OCI-LY7 (cell line): ENCODE measurements around the gene IMPACT. TPM values are rescaled to one million over a fixed set of nuclear protein-coding genes. Genes with fewer than 3 reads are reported as not detected.

Experiments
- BruUV-seq: library from RNA; stranded (reverse); fragments of 400-500 nt; replicated peaks from 2 replicates; lab custom pipeline; 2021; lab: Mats Ljungman, UMichigan
- CTCF ChIA-PET: fragments of 300-600 bp; sonication (Branson Sonifier 250); formaldehyde crosslinking; loops from one replicate; lab custom pipeline; 2022; ENCODE audit warnings: antibody characterized with exemption; ENCODE audit not compliant: unreplicated experiment; lab: Charles Lee
- POLR2A ChIA-PET: fragments of 300-600 bp; sonication (Branson Sonifier 250); formaldehyde crosslinking; loops from one replicate; lab custom pipeline; 2022; ENCODE audit warnings: antibody characterized with exemption; lab: Charles Lee
- DNase-seq: peaks from one replicate; pipeline ENCODE4 v3.0.0-alpha.2; 2015; ENCODE audit warnings: low spot score
- H2AFZ ChIP-seq: fragments of 200-600 bp; sonication (generic), shearing (Covaris generic); 2 replicates; pipeline ENCODE4 v1.6.1; 2014; ENCODE audit warnings: mild to moderate bottlenecking, antibody characterized with exemption, low read length, moderate library complexity
- H3K27ac ChIP-seq: fragments of 200-600 bp; sonication (generic); 2 replicates; pipeline ENCODE4 v1.5.1; 2014; ENCODE audit warnings: mixed run types, low read depth, mild to moderate bottlenecking, moderate library complexity, low read length, inconsistent platforms; ENCODE audit not compliant: poor library complexity, severe bottlenecking
- H3K36me3 ChIP-seq: fragments of 200-600 bp; sonication (generic); 2 replicates; pipeline ENCODE4 v1.6.1; 2014; ENCODE audit warnings: mild to moderate bottlenecking, antibody characterized with exemption, low read length, moderate library complexity, mixed read lengths; ENCODE audit not compliant: insufficient read depth
- H3K4me1 ChIP-seq: fragments of 200-600 bp; sonication (generic); 2 replicates; pipeline ENCODE4 v1.5.1; 2014; ENCODE audit warnings: mild to moderate bottlenecking, low read length; ENCODE audit not compliant: insufficient read depth, poor library complexity, severe bottlenecking
- H3K4me2 ChIP-seq: fragments of 200-600 bp; sonication (generic); 2 replicates; pipeline ENCODE4 v1.6.1; 2014; ENCODE audit warnings: mild to moderate bottlenecking, low read length
- H3K4me3 ChIP-seq: fragments of 200-600 bp; sonication (generic); 2 replicates; pipeline ENCODE4 v1.5.1; 2014; ENCODE audit warnings: mild to moderate bottlenecking, low read depth, low read length; ENCODE audit not compliant: poor library complexity, severe bottlenecking
- H3K79me2 ChIP-seq: fragments of 200-600 bp; sonication (generic); 2 replicates; pipeline ENCODE4 v1.6.1; 2016; ENCODE audit warnings: low read depth, mild to moderate bottlenecking, low read length, moderate library complexity, mixed read lengths; ENCODE audit not compliant: insufficient read depth
- H3K9me2 ChIP-seq: fragments of 200-600 bp; sonication (generic); 2 replicates; pipeline ENCODE4 v1.6.1; 2016; ENCODE audit warnings: mild to moderate bottlenecking, low read length, mixed read lengths; ENCODE audit not compliant: insufficient read depth
- H3K9me3 ChIP-seq: fragments of 200-600 bp; sonication (generic); 2 replicates; pipeline ENCODE4 v1.6.1; 2014; ENCODE audit warnings: mild to moderate bottlenecking, mixed run types, low read length, mixed read lengths
- H4K20me1 ChIP-seq: fragments of 200-600 bp; sonication (generic); 2 replicates; pipeline ENCODE4 v1.6.1; 2014; ENCODE audit warnings: mild to moderate bottlenecking, antibody characterized with exemption, low read length, moderate library complexity, mixed read lengths; ENCODE audit not compliant: insufficient read depth
- CTCF ChIP-seq: fragments of 200-600 bp; sonication (generic); conservative IDR thresholded peaks from 2 replicates; pipeline ENCODE4 v1.5.1; 2014; ENCODE audit warnings: mild to moderate bottlenecking, antibody characterized with exemption, low read length, moderate library complexity, mixed read lengths
- EZH2phosphoT487 ChIP-seq: fragments of 200-600 bp; sonication (generic); IDR thresholded peaks from 2 replicates; pipeline ENCODE4 v1.6.1; 2018; ENCODE audit warnings: low read depth, borderline replicate concordance, mild to moderate bottlenecking, mixed run types, antibody characterized with exemption, low read length, moderate library complexity, mixed read lengths
- intact Hi-C: fragments of 100-400 bp; cut with micrococcal nuclease; formaldehyde crosslinking; loops from one replicate; pipeline ENCODE4 v1.10.0; 2022; ENCODE audit not compliant: unreplicated experiment
- total RNA-seq, 2 experiments: library from RNA; depleted of rRNA in 1 of 2; stranded (reverse); fragments of >200 nt in 1 of 2; shearing (Covaris generic) in 1 of 2; gene quantifications; 2 replicates each; pipeline ENCODE4 v1.2.3, GENCODE V29; 2014 to 2022

IMPACT gene
- total RNA-seq, 2 experiments from 2014 or later, result not detected

GRCh38 chr18:24402209-24402785 lies 24.2 kb upstream of the IMPACT start:
- BruUV-seq, result no TSS peak
- ChIA-PET CTCF (no interaction called here), POLR2A (interaction anchor here (0.7 kb wide), 1 partner anchor 1813 kb away, joined by 3 read pairs; no protein-coding TSS in a partner anchor)
- Histone ChIP-seq H4K20me1 (no peaks in the 10 kb centered on the region), H2AFZ (no peak overlapping the region), H3K4me1 (peaks cover 2% of the 10 kb centered on the region), H3K9me2 (no peaks in the 10 kb centered on the region), H3K36me3 (no peaks in the 10 kb centered on the region), H3K27ac (no peak overlapping the region), H3K4me3 (no peak overlapping the region), H3K79me2 (no peaks in the 10 kb centered on the region), H3K9me3 (no peaks in the 10 kb centered on the region), H3K4me2 (no peak overlapping the region)
- DNase-seq, result peak; percentile 4
- intact Hi-C loops, result no loop called here
- TF ChIP-seq CTCF, result peak; percentile 62
- no peak for TF ChIP-seq EZH2phosphoT487

GRCh38 chr18:24403076-24403475 lies 23.4 kb upstream of the IMPACT start:
- POLR2A ChIA-PET, result interaction anchor here (0.7 kb wide), 1 partner anchor 1396 kb away, joined by 8 read pairs; no protein-coding TSS in a partner anchor
- CTCF ChIA-PET, result no interaction called here
- BruUV-seq, result no TSS peak

More at GRCh38 chr18:24403076-24403475, 23.4 kb upstream of the IMPACT start:
- intact Hi-C loops, result no loop called here
- Histone ChIP-seq H3K9me3 (no peaks in the 10 kb centered on the region), H3K36me3 (no peaks in the 10 kb centered on the region), H4K20me1 (no peaks in the 10 kb centered on the region), H3K4me1 (no peaks in the 10 kb centered on the region), H3K4me2 (no peak overlapping the region), H3K79me2 (no peaks in the 10 kb centered on the region), H3K27ac (no peak overlapping the region), H2AFZ (no peak overlapping the region), H3K4me3 (no peak overlapping the region), H3K9me2 (no peaks in the 10 kb centered on the region)
- no peak for DNase-seq
- TF ChIP-seq EZH2phosphoT487 (no peak), CTCF (no peak)
